Measurements from ENCODE around the gene SGSH.

DNA sequence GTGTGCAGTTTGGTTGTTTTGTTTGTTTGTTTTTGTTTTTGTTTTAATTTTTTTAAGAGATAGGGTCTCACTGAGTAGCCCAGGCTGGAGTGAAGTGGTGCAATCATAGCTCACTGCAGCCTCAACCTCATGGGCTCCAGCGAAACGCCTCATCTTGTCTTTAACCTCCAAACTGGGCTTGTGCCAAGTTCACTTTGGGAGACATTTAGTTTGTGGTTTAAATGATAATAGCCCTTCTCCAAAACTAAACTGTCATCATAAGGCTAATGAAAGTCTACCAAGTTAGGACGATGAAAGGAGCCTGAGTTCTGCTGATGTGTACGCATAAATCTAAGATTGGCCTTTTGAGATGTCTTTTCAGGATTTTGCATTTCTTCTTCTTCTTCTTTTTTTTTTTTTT lies 56.8 kb downstream of the SGSH start:
- TF ChIP-seq, protein P1, sequence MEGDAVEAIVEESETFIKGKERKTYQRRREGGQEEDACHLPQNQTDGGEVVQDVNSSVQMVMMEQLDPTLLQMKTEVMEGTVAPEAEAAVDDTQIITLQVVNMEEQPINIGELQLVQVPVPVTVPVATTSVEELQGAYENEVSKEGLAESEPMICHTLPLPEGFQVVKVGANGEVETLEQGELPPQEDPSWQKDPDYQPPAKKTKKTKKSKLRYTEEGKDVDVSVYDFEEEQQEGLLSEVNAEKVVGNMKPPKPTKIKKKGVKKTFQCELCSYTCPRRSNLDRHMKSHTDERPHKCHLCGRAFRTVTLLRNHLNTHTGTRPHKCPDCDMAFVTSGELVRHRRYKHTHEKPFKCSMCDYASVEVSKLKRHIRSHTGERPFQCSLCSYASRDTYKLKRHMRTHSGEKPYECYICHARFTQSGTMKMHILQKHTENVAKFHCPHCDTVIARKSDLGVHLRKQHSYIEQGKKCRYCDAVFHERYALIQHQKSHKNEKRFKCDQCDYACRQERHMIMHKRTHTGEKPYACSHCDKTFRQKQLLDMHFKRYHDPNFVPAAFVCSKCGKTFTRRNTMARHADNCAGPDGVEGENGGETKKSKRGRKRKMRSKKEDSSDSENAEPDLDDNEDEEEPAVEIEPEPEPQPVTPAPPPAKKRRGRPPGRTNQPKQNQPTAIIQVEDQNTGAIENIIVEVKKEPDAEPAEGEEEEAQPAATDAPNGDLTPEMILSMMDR (IDR thresholded peaks at IDR 0.05): no peak
- TF ChIP-seq POLR2A (IDR thresholded peaks at IDR 0.05): no peak
- no peak for TF ChIP-seq EP300 (IDR thresholded peaks at IDR 0.05)

Measured in tibial nerve (tissue), 4 donors.